ENCODE results near the gene HOXC9. TPM values are rescaled to one million over a fixed set of nuclear protein-coding genes. Genes with fewer than 3 reads are reported as not detected.

Gene HOXC9
- total and polyA plus RNA-seq, 2 of the 8 experiments (the other 6 are each of a cell fraction or from before 2014, with no cell fraction given): not detected

DNA sequence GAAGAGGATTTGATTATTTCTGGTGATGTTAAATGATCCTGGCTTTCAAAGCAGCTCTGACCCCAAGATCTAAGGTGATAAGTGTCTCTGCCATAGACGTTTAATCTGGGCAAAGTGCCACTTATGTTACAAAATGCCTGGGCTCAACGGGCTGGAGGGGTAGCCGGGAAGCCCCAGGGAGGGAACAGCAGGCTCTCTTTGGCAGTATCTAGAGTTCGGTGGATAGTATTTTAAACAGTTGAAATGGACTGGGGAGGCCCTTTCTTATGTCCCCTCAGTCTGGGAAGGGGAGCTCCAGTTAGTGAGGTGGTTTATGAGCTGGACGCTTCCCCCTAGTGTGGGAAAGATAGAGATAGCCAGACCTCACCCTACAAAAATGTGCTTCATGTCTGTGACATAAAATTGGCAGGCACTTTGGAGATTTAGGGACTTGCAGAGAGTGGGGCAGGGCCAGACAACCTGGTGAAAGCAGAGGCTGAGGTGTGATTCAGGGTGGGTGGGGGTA, 32.5 kb upstream of the HOXC9 start:
- no peak overlapping the region for H3K18ac ChIP-seq (ENCODE audit: extremely low read depth, low read length)
- H3K79me2 ChIP-seq (ENCODE audit: control insufficient read depth in 1 of 2, insufficient read depth in 2 of 2, low read length in 2 of 2): no peaks in the 10 kb centered on the region
- no peak overlapping the region for H4K91ac ChIP-seq (replicated peaks; ENCODE audit: insufficient read length, low read length)
- H2AFZ ChIP-seq (ENCODE audit: low read length): no peak overlapping the region
- no peak overlapping the region for H4K8ac ChIP-seq (ENCODE audit: extremely low read depth, insufficient read depth, low read length)
- H2BK5ac ChIP-seq (ENCODE audit: low read depth, low read length): no peak overlapping the region
- H3K56ac ChIP-seq (replicated peaks; ENCODE audit: insufficient read length, low read depth, low read length): no peak overlapping the region
- H3K14ac ChIP-seq (ENCODE audit: insufficient read length): no peak overlapping the region
- H3K36me3 ChIP-seq (ENCODE audit: control insufficient read depth in 2 of 4, insufficient read depth in 4 of 4, low read length in 3 of 4): no peaks in the 10 kb centered on the region; a peak in 2 of 8 replicates
- H3K79me1 ChIP-seq (ENCODE audit: low read depth, low read length): no peaks in the 10 kb centered on the region
- no peak overlapping the region for H2BK15ac ChIP-seq (ENCODE audit: low read length)
- no peak overlapping the region for H3K27ac ChIP-seq (ENCODE audit: low read depth, low read length)
- peaks cover 18 to 42% of the 10 kb centered on the region in 2 experiments for H4K20me1 ChIP-seq (replicated peaks in 1 of 2; ENCODE audit: control insufficient read depth in 1 of 2, insufficient read depth in 2 of 2, low read length in 2 of 2)
- DNase-seq (ENCODE audit: low read depth in 1 of 2, low spot score in 2 of 2) (no peak), FAIRE-seq (no peak)
- 0 out of 2 replicates have a peak, but pooled peaks have one; percentile 7 for TF ChIP-seq CBX8 (IDR thresholded peaks at IDR 0.05; ENCODE audit: borderline replicate concordance, low read depth, low read length)
- TF ChIP-seq TBP (IDR thresholded peaks at IDR 0.05; ENCODE audit: low read depth, low read length): no peak
- H3K9ac ChIP-seq (replicated peaks in 1 of 4; ENCODE audit: extremely low read depth in 1 of 4, low read depth in 3 of 4, low read length in 3 of 4): no peak overlapping the region
- no peak overlapping the region for H2BK120ac ChIP-seq (replicated peaks; ENCODE audit: low read depth, low read length)
- peak overlapping the region; percentile 27; the same call in 1 of the 2 replicates for H2BK12ac ChIP-seq (ENCODE audit: low read depth, low read length)
- no peak overlapping the region for H2BK20ac ChIP-seq (ENCODE audit: low read length)
- no peak overlapping the region for H3K23ac ChIP-seq (ENCODE audit: insufficient read length)
- WGBS, 2 experiments (ENCODE audit: extremely low coverage in 1 of 2, insufficient coverage in 1 of 2, insufficient read length in 1 of 2, insufficient replicate concordance in 2 of 2, low coverage in 1 of 2, low lambda C conversion rate in 2 of 2, missing lambda C conversion rate in 1 of 2): 20% methylated on average over 5 of the region's 5 CpGs; no CpG with 5 or more reads in 1 of the 2 experiments
- H3K9me3 ChIP-seq (ENCODE audit: insufficient read depth in 2 of 2, low read depth in 1 of 2, low read length in 1 of 2): no peaks in the 10 kb centered on the region
- H3K23me2 ChIP-seq (ENCODE audit: low read depth, low read length): no peaks in the 10 kb centered on the region
- no peak overlapping the region for H3K4me2 ChIP-seq (ENCODE audit: insufficient read depth in 1 of 2, low read depth in 2 of 2, low read length in 2 of 2)
- 0 out of 2 replicates have a peak overlapping the region, but pooled peaks have one; percentile 15 for H2AK5ac ChIP-seq (ENCODE audit: low read depth, low read length)
- ChIA-PET CTCF (ENCODE audit: partially characterized antibody) (interaction anchor here (1.0 to 2.3 kb wide), 5 partner anchors 20 to 210 kb away, joined by 3 to 8 read pairs (median 3); no protein-coding TSS in a partner anchor), POLR2A (ENCODE audit: partially characterized antibody) (no interaction called here)
- no peak overlapping the region for H3K4ac ChIP-seq (replicated peaks; ENCODE audit: insufficient read length, low read depth, low read length)
- peaks cover 0 to 4% (median 0%) of the 10 kb centered on the region in 4 experiments; a peak in 2 of 7 replicates for H3K4me1 ChIP-seq (replicated peaks in 1 of 4; ENCODE audit: control insufficient read depth in 3 of 4, insufficient read depth in 4 of 4, low read length in 3 of 4)
- H4K5ac ChIP-seq (ENCODE audit: insufficient read length, low read depth, low read length): no peak overlapping the region
- no peak overlapping the region for H3K4me3 ChIP-seq (ENCODE audit: extremely low read depth in 1 of 4, insufficient read depth in 2 of 4, low read depth in 3 of 4, low read length in 4 of 4)
- peaks cover 99 to 100% (median 100%) of the 10 kb centered on the region in 4 experiments for H3K27me3 ChIP-seq (replicated peaks in 1 of 4; ENCODE audit: control insufficient read depth in 3 of 4, extremely low read depth in 1 of 4, insufficient read depth in 3 of 4, low read length in 3 of 4)
